C1 segment of cervical spinal cord (tissue), 14 donors: Measurements from ENCODE around the gene INHBC.
"Not testable (repeated sequence)": the region's sequence is repeated elsewhere in the genome, so short reads cannot be mapped to it uniquely, and the experiment has no call there.

Experiments
- DNase-seq, 14 donors: peaks; one replicate each; lab custom pipeline; 2025; lab: John Stamatoyannopoulos, UW

Gene INHBC

GRCh38 chr12:57487055-57487596 is 52.5 kb downstream of the INHBC start:
- peak in 1 of 14 donors; percentile 42 for DNase-seq

GRCh38 chr12:57487597-57488401 is 53.2 kb downstream of the INHBC start, which contains the start of gene MARS1:
Gene MARS1 (plus strand): TSS chr12:57488068. CDS start chr12:57488091, 23 bp downstream.
- DNase-seq, result peak; percentile 21 to 96 (median 88)

- DNase-seq, result peak in 1 of 14 donors; percentile 28
Measured at GRCh38 chr12:57488402-57489156, 54.0 kb downstream of the INHBC start.

- no peak for DNase-seq
Measured at GRCh38 chr12:57489157-57489641, 54.6 kb downstream of the INHBC start.

GRCh38 chr12:57490126-57490525 is 55.5 kb downstream of the INHBC start:
- no peak for DNase-seq

- no peak for DNase-seq
Measured at GRCh38 chr12:57491393-57492280, 57.1 kb downstream of the INHBC start.

GRCh38 chr12:57495051-57495701 is 60.6 kb downstream of the INHBC start:
- DNase-seq, result not testable (repeated sequence)

GRCh38 chr12:57496822-57497221 is 62.2 kb downstream of the INHBC start:
- no peak for DNase-seq

- no peak for DNase-seq
Measured at GRCh38 chr12:57497223-57498131, 62.9 kb downstream of the INHBC start.

- no peak for DNase-seq
Measured at GRCh38 chr12:57498132-57498502, 63.5 kb downstream of the INHBC start.

GRCh38 chr12:57498571-57498970 is 64.0 kb downstream of the INHBC start:
- no peak for DNase-seq

- no peak for DNase-seq
Measured at GRCh38 chr12:57500213-57500612, 65.6 kb downstream of the INHBC start.
